ENCODE results near the gene MIPEP.

The MIPEP gene

DNA sequence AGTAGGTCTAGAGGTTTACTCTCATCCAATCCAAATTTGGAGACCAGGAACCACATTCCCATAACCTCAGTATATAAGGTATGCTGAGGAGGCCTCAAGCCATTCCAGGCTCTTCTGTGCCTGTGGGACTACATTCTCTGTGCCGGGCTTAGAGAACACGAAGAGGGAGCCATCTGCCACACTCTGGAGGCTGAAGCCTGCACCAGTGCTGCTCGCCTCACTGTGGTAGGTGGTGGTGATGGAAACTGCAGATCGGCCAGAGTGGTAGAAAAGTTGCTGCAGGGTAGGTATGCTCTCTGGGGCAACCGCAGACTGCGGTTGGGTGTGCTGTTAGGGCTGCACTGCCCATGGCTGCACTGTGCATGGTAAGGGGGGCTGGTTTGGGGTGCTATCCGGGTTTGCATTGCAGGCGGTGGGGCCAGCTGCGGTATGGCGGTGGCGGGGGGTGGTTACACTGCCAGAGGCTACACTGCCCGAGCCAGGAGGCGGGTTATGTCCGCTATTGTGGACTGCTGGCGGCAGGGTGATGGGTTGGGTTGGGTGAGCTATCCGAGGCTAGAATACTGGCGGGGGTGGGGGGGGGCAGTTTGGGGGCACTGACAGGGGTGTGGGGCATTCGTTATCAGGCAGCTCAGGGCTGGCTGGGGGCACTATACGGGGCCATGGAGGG lies 174.0 kb downstream of the MIPEP start:
- no peak for DNase-seq (ENCODE audit: low read depth)

DNA sequence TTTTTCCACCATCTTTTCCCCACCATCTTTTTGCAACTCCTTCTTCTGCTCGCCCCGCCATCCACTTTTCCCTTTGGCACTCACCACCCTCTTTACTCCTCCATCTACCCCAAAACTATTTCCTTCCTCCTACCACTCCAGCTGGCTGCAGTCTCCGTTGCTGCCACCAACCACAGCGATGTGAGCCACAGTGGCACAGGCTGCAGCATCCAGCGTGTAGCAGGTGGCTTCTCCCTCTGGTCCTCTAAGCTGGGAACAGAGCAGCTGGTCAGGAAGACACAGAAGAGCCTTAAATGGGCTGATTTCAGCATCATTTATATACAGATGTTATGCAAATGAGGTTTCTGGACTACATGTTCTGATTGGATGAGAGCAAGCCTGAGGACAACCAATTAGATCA lies 174.5 kb downstream of the MIPEP start:
- no peak for DNase-seq (ENCODE audit: low read depth)

GRCh38 chr13:23711355-23711754 lies 177.8 kb downstream of the MIPEP start:
- no peak for DNase-seq (ENCODE audit: low read depth)

DNA sequence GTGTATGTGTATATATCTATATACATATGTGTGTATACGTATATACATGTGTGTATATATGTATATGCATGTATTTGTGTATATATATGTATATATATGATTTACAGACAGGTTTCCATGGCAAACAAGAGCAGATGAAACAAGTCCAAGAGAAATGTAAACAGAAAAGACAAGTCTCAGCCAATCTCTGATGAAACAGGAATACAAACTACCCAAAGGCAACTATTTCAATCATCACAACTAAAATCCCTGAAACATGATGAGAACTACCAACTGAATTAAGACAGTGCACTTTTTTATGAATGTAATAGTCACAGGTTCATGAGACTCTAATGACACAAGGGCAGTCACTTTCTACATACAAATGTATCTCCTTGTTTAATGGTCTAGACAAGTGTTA lies 178.8 kb downstream of the MIPEP start:
- DNase-seq (ENCODE audit: low read depth) = no peak

GRCh38 chr13:23709536-23709935 lies 179.7 kb downstream of the MIPEP start:
- DNase-seq (ENCODE audit: low read depth) = no peak

DNA sequence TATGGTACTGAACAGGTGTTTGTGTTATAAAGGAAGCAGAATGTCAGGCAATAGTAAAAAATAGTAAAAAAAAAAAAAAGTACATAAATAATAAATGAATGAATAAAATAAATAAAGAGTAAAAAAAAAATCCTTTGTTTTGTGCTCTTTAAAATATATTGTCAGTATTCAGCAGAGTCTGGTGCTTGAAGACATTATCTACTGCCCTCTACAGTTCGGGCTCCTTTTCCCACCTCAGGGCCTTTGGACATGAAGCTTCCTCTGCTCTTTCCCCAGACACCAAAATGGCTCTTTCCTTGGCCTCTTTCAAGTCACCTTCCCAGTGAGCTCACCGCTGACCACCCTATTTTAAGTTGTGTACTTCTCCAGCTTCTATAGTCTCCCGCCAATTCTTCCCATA lies 181.5 kb downstream of the MIPEP start:
- DNase-seq (ENCODE audit: low read depth) = peak; percentile 53

DNA sequence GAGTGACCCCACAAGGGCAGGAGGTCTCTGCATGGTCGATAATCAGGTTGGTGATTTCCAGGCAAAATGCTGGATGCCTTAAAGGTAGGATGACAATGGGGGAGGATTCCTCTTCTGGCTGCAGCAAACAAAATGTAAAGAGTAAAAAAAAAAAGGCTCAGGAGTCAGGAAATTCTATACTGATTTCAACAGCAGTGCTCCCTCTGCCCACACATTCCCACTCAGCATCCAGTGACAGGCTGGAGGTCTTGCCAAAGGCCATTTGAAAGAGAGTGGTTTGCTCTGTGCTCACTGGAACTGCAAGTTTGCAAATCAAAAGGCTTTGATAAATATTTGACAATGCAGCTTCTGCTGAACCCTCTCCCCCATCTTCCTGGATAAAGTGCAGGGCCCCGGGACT lies 183.6 kb downstream of the MIPEP start:
- DNase-seq (ENCODE audit: low read depth) = peak; percentile 53

- no peak for DNase-seq (ENCODE audit: low read depth)
Measured at GRCh38 chr13:23703246-23703860, 185.8 kb downstream of the MIPEP start.

GRCh38 chr13:23701636-23702035 lies 187.6 kb downstream of the MIPEP start:
- peak; percentile 52 for DNase-seq (ENCODE audit: low read depth)

GRCh38 chr13:23701186-23701585 lies 188.0 kb downstream of the MIPEP start:
- DNase-seq (ENCODE audit: low read depth) = no peak

- no peak for DNase-seq (ENCODE audit: low read depth)
Measured at GRCh38 chr13:23699271-23699670, 189.9 kb downstream of the MIPEP start.

DNA sequence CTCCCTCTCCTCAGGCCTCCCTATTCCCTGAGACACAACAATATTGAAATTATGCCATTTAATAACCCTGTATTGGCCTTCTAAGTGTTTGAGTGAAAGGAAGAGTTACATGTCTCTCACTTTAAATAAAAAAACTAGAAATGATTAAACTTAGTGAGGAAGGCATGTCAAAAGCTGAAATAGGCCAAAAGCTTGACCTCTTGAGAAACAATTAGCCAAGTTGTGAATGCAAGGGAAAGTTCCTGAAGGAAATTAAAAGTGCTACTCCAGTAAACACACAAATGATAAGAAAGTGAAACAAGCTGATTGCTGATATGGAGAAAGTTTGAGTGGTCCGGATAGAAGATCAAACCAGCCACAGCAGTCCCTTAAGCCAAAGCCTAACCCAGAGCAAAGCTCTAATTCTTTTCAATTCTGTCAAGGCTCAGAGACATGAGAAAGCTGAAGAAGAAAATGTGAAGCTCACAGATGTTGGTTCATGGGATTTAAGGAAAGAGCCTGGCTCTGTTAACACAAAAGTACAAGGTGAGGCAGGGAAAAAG lies 191.4 kb downstream of the MIPEP start:
- no peak for DNase-seq (ENCODE audit: low read depth)

GRCh38 chr13:23696610-23697009 lies 192.6 kb downstream of the MIPEP start:
- no peak for DNase-seq (ENCODE audit: low read depth)

DNA sequence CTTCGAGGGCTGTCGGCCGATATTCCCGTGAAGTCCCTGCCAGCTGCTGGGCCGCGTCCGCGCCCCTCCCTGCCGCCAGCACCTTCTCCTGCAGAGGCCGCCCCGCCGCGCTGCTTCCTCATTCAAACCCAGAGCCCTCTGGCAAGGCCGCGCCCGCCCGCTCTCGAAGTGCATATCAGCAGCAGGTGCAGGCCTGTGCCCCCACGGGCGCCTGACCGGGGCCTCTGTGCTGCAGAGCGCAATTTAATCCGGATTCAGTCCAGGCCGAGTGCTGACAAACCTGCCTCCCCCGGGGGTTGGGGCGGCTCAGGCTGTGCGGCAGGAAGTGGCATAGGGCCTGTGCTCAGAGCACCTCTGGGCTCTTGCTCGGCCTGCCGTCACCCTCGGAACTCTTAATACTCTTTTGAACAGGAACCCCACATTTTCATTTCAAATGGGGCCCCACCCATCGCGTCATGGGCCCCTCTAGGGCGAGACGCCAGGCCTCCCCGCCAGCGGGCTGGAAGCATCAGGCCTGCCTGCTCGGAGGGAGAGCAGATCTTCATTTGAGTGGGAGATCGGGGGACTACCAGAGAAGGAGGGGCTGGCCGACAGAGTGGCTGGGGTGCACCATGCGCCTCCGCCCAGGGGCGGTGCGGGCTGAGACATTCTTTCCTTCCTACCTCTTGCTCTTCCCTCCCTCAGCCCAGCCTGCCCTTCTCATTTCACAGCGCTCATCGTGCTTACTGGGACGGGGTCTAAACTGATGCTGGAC lies 193.3 kb downstream of the MIPEP start:
- no peak for DNase-seq (ENCODE audit: low read depth)

DNA sequence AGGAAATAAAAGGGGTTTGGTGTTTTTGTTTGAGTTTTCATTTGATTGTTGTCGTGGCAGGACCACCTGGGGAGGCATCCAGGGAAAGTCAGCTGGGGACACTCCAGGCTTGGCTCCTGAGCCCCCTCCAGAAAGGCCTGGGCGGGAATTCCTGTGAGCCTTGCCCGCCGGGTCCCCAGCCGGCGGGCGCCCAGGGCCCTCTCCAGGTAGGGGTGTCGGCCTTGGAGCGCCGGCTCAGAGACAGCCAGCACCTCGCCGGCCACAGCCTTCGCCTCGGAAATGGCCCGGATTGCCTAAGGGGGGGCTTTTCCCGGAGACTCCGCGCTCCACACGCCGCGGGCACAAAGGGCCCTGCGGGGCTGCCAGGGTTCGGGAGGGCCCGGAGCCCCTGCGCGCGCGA lies 194.0 kb downstream of the MIPEP start:
- no peak for DNase-seq (ENCODE audit: low read depth)

DNA sequence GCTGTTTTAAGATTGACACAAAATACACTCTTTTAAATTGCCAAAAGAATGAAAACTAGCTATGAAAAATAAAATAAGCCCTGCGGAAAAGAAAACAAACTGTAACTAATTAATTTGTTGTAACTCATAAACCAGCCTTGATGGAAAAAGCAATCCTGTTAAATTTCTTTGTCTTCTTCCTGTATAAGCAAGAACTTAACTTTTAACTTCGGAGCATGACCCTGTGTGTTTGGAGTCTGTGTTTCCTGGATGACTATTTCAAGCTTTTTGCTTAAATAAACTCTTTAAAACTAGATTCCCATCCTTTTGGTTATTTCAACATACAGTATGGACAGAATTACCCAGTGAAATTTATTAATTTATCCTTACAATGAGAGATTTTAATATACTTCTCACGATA lies 196.4 kb downstream of the MIPEP start:
- DNase-seq (ENCODE audit: low read depth) = no peak

DNA sequence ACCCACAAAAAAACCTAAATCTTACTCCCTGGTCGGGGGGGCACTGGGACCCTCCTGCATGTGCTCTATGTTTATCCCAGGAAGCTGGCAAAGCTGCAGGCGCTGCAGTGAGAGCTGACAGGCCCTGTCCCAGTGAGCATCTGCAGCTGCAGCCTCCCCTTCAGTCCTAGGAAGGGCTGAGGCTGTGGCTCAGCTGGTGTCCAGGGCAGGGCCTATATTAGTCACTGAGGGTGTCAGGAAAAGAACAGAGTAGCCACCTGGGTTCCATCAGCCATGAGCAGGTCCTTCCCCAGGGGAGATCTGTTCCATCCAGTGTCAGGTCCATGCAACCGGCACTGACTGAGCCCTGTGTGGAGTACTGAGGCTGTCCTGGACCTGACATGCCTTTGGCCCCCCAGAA lies 198.5 kb downstream of the MIPEP start:
- DNase-seq (ENCODE audit: low read depth) = no peak

GRCh38 chr13:23688336-23688735 lies 200.9 kb downstream of the MIPEP start:
- DNase-seq (ENCODE audit: low read depth) = no peak

DNA sequence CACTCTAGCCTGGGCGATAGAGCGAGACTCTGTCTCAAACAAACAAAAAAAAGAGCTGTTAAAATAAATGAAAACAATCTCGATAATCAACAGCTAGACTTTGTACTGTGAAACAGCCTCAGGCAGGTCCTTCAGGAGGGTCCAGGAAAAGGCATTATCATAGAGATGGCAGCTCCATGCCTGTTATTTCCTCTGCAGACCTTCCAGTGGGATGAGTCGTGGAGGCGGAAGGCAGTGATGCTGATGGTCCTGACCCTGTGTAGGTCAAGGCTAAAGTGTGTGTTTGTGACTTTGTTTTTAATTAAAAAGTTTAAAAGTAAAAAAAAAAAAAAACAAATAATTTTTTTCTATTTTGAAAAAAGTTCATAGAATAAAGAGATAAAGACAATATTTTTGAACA lies 201.6 kb downstream of the MIPEP start:
- DNase-seq (ENCODE audit: low read depth) = no peak

GRCh38 chr13:23686948-23687347 lies 202.3 kb downstream of the MIPEP start:
- no peak for DNase-seq (ENCODE audit: low read depth)

DNA sequence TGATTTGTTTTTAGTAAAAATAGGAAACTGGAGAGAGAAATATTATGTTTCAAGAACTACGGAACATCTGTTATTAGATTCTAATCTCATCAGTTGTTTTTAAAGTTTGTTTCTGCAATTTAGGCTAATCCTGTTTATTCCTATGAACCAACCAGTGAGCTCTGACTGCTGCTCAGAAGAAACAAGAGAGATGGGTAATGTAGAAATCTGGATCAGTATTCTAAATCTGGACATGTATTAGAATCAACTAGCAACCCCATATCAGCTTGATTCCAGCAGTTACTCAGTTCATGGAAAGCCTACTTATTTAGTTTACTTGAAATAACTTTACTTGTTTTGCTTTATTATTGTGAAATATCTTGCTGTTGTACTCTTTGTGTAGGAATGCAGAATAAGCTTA lies 203.8 kb downstream of the MIPEP start:
- DNase-seq (ENCODE audit: low read depth) = no peak

- no peak for DNase-seq (ENCODE audit: low read depth)
Measured at GRCh38 chr13:23684647-23685046, 204.6 kb downstream of the MIPEP start.

DNA sequence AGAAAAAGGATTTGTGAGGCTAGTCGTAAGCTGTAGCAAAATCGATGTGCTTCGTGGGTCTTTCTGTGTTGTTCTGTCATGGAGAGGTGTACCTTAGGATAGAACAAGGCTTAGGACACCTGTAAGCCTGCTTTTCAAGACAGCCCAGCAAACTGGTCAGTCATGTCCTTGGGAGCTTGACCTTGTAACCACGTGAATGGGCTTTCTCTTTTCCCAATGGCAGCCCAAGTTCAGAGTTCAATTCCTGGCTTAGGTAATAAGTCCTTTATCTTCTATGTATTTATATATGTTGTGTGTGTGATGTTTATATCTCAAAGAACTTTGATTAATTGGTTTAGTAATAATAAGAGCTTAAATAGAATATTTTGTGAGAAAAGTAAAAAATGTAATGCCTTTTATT lies 206.1 kb downstream of the MIPEP start:
- DNase-seq (ENCODE audit: low read depth) = no peak
